ENCODE data around the gene PHPT1.

GRCh38 chr9:136886610-136887597, 37.7 kb downstream of the PHPT1 start:
- TF ChIP-seq EZH2 (IDR thresholded peaks at IDR 0.05; ENCODE audit: insufficient read depth, low read length) = no peak
- TF ChIP-seq CTCF (IDR thresholded peaks at IDR 0.05; ENCODE audit: insufficient read depth, low read depth, low read length) = no peak

All from astrocyte (in vitro differentiated cells and primary cell).